Measurements from ENCODE around the gene SEPTIN5.
A peak's percentile ranks its signal among the peaks of the same experiment; 100 is the strongest.

DNA sequence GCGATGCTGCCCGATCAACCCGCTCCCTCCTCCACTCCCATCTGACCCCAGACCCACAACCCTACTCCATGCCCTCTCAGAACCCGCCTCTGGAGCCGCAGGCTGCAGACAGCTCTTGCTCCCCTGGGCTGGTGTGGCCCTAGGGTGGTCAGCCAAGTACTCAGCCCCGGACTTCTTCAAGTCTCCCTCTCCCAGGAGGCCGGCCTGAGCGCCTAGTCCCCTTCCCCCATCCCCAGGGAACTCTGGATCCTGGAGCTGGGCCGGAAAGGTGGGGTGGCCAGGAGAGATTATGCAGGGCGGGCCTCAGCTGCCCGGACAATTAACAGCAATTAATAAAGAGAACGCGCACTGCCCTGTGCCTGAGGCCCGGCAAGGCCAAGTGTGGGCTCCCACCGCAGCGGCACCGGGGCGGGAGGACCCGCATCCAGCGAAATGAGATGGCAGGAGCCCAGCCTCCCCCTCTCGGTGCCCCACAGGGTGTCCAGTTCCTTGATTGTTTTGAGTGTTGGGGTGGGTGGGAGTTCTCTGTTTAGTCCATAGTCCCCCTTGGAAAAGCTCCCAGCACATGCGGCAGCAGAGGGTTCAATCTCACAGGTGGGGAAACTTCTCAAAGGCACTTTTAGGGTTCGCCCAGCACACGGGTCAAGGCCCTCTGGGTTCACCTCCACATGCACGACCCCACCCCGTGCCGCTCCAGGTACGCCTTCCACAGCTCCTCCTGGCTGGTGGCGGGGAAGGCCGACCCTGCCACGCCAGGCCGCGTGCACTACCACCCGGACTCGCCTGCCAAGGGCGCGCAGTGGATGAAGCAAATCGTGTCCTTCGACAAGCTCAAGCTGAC is 49.4 kb downstream of the SEPTIN5 start:
- TF ChIP-seq, protein P1, sequence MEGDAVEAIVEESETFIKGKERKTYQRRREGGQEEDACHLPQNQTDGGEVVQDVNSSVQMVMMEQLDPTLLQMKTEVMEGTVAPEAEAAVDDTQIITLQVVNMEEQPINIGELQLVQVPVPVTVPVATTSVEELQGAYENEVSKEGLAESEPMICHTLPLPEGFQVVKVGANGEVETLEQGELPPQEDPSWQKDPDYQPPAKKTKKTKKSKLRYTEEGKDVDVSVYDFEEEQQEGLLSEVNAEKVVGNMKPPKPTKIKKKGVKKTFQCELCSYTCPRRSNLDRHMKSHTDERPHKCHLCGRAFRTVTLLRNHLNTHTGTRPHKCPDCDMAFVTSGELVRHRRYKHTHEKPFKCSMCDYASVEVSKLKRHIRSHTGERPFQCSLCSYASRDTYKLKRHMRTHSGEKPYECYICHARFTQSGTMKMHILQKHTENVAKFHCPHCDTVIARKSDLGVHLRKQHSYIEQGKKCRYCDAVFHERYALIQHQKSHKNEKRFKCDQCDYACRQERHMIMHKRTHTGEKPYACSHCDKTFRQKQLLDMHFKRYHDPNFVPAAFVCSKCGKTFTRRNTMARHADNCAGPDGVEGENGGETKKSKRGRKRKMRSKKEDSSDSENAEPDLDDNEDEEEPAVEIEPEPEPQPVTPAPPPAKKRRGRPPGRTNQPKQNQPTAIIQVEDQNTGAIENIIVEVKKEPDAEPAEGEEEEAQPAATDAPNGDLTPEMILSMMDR (conservative IDR thresholded peaks at IDR 0.05; ENCODE audit: low read depth in 2 of 2): no peak
- no peak for TF ChIP-seq POLR2AphosphoS5 (IDR thresholded peaks at IDR 0.05; ENCODE audit: low read depth)
- TF ChIP-seq, protein P2, sequence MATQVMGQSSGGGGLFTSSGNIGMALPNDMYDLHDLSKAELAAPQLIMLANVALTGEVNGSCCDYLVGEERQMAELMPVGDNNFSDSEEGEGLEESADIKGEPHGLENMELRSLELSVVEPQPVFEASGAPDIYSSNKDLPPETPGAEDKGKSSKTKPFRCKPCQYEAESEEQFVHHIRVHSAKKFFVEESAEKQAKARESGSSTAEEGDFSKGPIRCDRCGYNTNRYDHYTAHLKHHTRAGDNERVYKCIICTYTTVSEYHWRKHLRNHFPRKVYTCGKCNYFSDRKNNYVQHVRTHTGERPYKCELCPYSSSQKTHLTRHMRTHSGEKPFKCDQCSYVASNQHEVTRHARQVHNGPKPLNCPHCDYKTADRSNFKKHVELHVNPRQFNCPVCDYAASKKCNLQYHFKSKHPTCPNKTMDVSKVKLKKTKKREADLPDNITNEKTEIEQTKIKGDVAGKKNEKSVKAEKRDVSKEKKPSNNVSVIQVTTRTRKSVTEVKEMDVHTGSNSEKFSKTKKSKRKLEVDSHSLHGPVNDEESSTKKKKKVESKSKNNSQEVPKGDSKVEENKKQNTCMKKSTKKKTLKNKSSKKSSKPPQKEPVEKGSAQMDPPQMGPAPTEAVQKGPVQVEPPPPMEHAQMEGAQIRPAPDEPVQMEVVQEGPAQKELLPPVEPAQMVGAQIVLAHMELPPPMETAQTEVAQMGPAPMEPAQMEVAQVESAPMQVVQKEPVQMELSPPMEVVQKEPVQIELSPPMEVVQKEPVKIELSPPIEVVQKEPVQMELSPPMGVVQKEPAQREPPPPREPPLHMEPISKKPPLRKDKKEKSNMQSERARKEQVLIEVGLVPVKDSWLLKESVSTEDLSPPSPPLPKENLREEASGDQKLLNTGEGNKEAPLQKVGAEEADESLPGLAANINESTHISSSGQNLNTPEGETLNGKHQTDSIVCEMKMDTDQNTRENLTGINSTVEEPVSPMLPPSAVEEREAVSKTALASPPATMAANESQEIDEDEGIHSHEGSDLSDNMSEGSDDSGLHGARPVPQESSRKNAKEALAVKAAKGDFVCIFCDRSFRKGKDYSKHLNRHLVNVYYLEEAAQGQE (IDR thresholded peaks at IDR 0.05; ENCODE audit: unreplicated experiment): no peak
- no peak for TF ChIP-seq JUNB (IDR thresholded peaks at IDR 0.05; ENCODE audit: unreplicated experiment)
- no peak for TF ChIP-seq EZH2phosphoT487 (IDR thresholded peaks at IDR 0.05; ENCODE audit: unreplicated experiment)
- TF ChIP-seq EZH2 (IDR thresholded peaks at IDR 0.05; ENCODE audit: low read depth, unreplicated experiment): peak; percentile 96
- TF ChIP-seq, protein P3, sequence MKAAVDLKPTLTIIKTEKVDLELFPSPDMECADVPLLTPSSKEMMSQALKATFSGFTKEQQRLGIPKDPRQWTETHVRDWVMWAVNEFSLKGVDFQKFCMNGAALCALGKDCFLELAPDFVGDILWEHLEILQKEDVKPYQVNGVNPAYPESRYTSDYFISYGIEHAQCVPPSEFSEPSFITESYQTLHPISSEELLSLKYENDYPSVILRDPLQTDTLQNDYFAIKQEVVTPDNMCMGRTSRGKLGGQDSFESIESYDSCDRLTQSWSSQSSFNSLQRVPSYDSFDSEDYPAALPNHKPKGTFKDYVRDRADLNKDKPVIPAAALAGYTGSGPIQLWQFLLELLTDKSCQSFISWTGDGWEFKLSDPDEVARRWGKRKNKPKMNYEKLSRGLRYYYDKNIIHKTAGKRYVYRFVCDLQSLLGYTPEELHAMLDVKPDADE (IDR thresholded peaks at IDR 0.05): no peak
- no peak for TF ChIP-seq CREB1 (CRISPR knock-in tag; IDR thresholded peaks at IDR 0.05; ENCODE audit: low read depth)
- no peak for TF ChIP-seq NANOG (IDR thresholded peaks at IDR 0.05; ENCODE audit: borderline replicate concordance)
- TF ChIP-seq ZNF331 (CRISPR knock-in tag; IDR thresholded peaks at IDR 0.05; ENCODE audit: low read depth): no peak
- TF ChIP-seq, protein P4, sequence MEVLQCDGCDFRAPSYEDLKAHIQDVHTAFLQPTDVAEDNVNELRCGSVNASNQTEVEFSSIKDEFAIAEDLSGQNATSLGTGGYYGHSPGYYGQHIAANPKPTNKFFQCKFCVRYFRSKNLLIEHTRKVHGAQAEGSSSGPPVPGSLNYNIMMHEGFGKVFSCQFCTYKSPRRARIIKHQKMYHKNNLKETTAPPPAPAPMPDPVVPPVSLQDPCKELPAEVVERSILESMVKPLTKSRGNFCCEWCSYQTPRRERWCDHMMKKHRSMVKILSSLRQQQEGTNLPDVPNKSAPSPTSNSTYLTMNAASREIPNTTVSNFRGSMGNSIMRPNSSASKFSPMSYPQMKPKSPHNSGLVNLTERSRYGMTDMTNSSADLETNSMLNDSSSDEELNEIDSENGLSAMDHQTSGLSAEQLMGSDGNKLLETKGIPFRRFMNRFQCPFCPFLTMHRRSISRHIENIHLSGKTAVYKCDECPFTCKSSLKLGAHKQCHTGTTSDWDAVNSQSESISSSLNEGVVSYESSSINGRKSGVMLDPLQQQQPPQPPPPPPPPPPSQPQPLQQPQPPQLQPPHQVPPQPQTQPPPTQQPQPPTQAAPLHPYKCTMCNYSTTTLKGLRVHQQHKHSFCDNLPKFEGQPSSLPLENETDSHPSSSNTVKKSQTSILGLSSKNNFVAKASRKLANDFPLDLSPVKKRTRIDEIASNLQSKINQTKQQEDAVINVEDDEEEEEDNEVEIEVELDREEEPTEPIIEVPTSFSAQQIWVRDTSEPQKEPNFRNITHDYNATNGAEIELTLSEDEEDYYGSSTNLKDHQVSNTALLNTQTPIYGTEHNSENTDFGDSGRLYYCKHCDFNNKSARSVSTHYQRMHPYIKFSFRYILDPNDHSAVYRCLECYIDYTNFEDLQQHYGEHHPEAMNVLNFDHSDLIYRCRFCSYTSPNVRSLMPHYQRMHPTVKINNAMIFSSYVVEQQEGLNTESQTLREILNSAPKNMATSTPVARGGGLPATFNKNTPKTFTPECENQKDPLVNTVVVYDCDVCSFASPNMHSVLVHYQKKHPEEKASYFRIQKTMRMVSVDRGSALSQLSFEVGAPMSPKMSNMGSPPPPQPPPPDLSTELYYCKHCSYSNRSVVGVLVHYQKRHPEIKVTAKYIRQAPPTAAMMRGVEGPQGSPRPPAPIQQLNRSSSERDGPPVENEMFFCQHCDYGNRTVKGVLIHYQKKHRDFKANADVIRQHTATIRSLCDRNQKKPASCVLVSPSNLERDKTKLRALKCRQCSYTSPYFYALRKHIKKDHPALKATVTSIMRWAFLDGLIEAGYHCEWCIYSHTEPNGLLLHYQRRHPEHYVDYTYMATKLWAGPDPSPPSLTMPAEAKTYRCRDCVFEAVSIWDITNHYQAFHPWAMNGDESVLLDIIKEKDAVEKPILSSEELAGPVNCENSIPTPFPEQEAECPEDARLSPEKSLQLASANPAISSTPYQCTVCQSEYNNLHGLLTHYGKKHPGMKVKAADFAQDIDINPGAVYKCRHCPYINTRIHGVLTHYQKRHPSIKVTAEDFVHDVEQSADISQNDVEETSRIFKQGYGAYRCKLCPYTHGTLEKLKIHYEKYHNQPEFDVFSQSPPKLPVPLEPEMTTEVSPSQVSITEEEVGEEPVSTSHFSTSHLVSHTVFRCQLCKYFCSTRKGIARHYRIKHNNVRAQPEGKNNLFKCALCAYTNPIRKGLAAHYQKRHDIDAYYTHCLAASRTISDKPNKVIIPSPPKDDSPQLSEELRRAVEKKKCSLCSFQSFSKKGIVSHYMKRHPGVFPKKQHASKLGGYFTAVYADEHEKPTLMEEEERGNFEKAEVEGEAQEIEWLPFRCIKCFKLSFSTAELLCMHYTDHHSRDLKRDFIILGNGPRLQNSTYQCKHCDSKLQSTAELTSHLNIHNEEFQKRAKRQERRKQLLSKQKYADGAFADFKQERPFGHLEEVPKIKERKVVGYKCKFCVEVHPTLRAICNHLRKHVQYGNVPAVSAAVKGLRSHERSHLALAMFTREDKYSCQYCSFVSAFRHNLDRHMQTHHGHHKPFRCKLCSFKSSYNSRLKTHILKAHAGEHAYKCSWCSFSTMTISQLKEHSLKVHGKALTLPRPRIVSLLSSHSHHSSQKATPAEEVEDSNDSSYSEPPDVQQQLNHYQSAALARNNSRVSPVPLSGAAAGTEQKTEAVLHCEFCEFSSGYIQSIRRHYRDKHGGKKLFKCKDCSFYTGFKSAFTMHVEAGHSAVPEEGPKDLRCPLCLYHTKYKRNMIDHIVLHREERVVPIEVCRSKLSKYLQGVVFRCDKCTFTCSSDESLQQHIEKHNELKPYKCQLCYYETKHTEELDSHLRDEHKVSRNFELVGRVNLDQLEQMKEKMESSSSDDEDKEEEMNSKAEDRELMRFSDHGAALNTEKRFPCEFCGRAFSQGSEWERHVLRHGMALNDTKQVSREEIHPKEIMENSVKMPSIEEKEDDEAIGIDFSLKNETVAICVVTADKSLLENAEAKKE (CRISPR knock-in tag; IDR thresholded peaks at IDR 0.05): no peak
- no peak for TF ChIP-seq STAT1 (IDR thresholded peaks at IDR 0.05; ENCODE audit: unreplicated experiment)
